GM12878 (cell line): ENCODE data around the gene BICC1. TPM values are rescaled to one million over a fixed set of nuclear protein-coding genes. Genes with fewer than 3 reads are reported as not detected.

Experiments
- ATAC-seq: fragments of 200-7000 bp; cut with Tn5 transposase; 3 replicates; pipeline ENCODE4 v1.9.1; 2020; ENCODE audit warnings: mild to moderate bottlenecking, moderate library complexity
- BruUV-seq: library from RNA; stranded (reverse); fragments of 400-500 nt; replicated peaks from 2 replicates; lab custom pipeline; 2021; lab: Mats Ljungman, UMichigan
- CTCF ChIA-PET: fragments of 300-600 bp; sonication (Branson Sonifier 250); formaldehyde crosslinking; extraction: SDS; loops from one replicate; lab custom pipeline; 2021; ENCODE audit warnings: inconsistent platforms; lab: Yijun Ruan, JAX
- POLR2A ChIA-PET: fragments of 350-600 bp; formaldehyde crosslinking; extraction: SDS; loops from one replicate; lab custom pipeline; 2021; ENCODE audit warnings: inconsistent platforms; lab: Charles Lee
- RAD21 ChIA-PET: fragments of 300-600 bp; sonication (Branson Sonifier 250); formaldehyde crosslinking; loops from one replicate; lab custom pipeline; 2023; ENCODE audit warnings: antibody characterized with exemption; ENCODE audit not compliant: unreplicated experiment; lab: Charles Lee
- SMC1A ChIA-PET: fragments of 300-600 bp; sonication (Branson Sonifier 250); formaldehyde crosslinking; loops from one replicate; lab custom pipeline; 2023; ENCODE audit not compliant: unreplicated experiment, uncharacterized antibody; lab: Charles Lee
- DNase-seq: peaks from one replicate; pipeline ENCODE4 v3.0.0-alpha.2; 2011; ENCODE audit warnings: low read depth, low spot score
- FAIRE-seq: peaks from 3 replicates; lab custom pipeline; 2011; peaks lifted over from hg19 to GRCh38; lab: Jason Lieb, UNC
- H2AFZ ChIP-seq: 2 replicates; pipeline ENCODE4 v1.6.0; 2011; ENCODE audit warnings: low read depth, low read length, control low read depth; ENCODE audit not compliant: control insufficient read depth
- H3K27ac ChIP-seq: 2 replicates; pipeline ENCODE4 v1.5.1; 2011; ENCODE audit warnings: control low read depth; ENCODE audit not compliant: control insufficient read depth, insufficient read depth
- H3K27me3 ChIP-seq, 2 experiments: replicated peaks in 1 of 2; 2 replicates each; pipeline versions ENCODE4 v1.6.0 to v1.6.1; 2011; ENCODE audit warnings: low read length in 1 of 2; ENCODE audit not compliant: control insufficient read depth in 2 of 2, insufficient read depth in 2 of 2
- H3K36me3 ChIP-seq, 2 experiments: 2 replicates each; pipeline ENCODE4 v1.5.1; 2011; ENCODE audit warnings: low read length in 1 of 2; ENCODE audit not compliant: control insufficient read depth in 2 of 2, insufficient read depth in 2 of 2
- H3K4me1 ChIP-seq: 2 replicates; pipeline ENCODE4 v1.6.1; 2011; ENCODE audit warnings: mild to moderate bottlenecking, low read length, moderate library complexity, mixed read lengths; ENCODE audit not compliant: control insufficient read depth, insufficient read depth
- H3K4me2 ChIP-seq: 2 replicates; pipeline ENCODE4 v1.6.0; 2011; ENCODE audit warnings: control low read depth; ENCODE audit not compliant: control insufficient read depth, insufficient read depth
- H3K4me3 ChIP-seq: fragments of 200-600 bp; sonication (generic); 2 replicates; pipeline ENCODE4 v1.5.1; 2016
- H3K79me2 ChIP-seq: 2 replicates; pipeline ENCODE4 v1.6.0; 2011; ENCODE audit warnings: low read length; ENCODE audit not compliant: control insufficient read depth, insufficient read depth
- H3K9ac ChIP-seq: 2 replicates; pipeline ENCODE4 v1.8.0; 2011; ENCODE audit warnings: low read length, control low read depth, mixed read lengths; ENCODE audit not compliant: control insufficient read depth, insufficient read depth
- H3K9me3 ChIP-seq: replicated peaks from 3 replicates; pipeline ENCODE4 v1.5.1; 2011; ENCODE audit warnings: mild to moderate bottlenecking, low read length; ENCODE audit not compliant: control insufficient read depth, insufficient read depth
- H4K20me1 ChIP-seq: 2 replicates; pipeline ENCODE4 v1.6.0; 2011; ENCODE audit not compliant: control insufficient read depth, insufficient read depth
- ASH2L ChIP-seq: fragments of 300-600, 200-600 bp; sonication (generic); IDR thresholded peaks from 2 replicates; pipeline ENCODE4 v1.6.1; 2017; ENCODE audit warnings: low read depth, mild to moderate bottlenecking, borderline replicate concordance
- BMI1 ChIP-seq: fragments of 450-650 bp; IDR thresholded peaks from 2 replicates; pipeline ENCODE4 v1.6.1; 2016; ENCODE audit warnings: mild to moderate bottlenecking, moderate library complexity, borderline replicate concordance
- CHD4 ChIP-seq: fragments of 200-600 bp; sonication (generic); IDR thresholded peaks from 2 replicates; pipeline ENCODE4 v1.6.1; 2016; ENCODE audit warnings: mild to moderate bottlenecking
- EP300 ChIP-seq, 2 experiments: fragments of 150-350 bp in 1 of 2; IDR thresholded peaks; 2 replicates each; pipeline ENCODE4 v1.6.1; 2011 to 2012; ENCODE audit warnings: low read depth in 2 of 2, low read length in 2 of 2, borderline replicate concordance in 1 of 2, improper control_type of control experiment in 1 of 2, inconsistent platforms in 1 of 2; ENCODE audit not compliant: control insufficient read depth in 1 of 2
- GATAD2B ChIP-seq: fragments of 450-650 bp; conservative IDR thresholded peaks from 2 replicates; pipeline ENCODE4 v1.6.1; 2017; ENCODE audit warnings: low read depth, mild to moderate bottlenecking, moderate library complexity
- KLF5 ChIP-seq: fragments of 450-650 bp; IDR thresholded peaks from 2 replicates; pipeline ENCODE4 v1.6.1; 2014; ENCODE audit warnings: mild to moderate bottlenecking; ENCODE audit not compliant: partially characterized antibody
- MXI1 ChIP-seq: fragments of 150-350 bp; IDR thresholded peaks from 2 replicates; pipeline ENCODE4 v1.6.1; 2011; ENCODE audit warnings: low read depth, mild to moderate bottlenecking, inconsistent platforms, low read length, improper control_type of control experiment
- SMARCA5 ChIP-seq: fragments of 450-650 bp; IDR thresholded peaks from 2 replicates; pipeline ENCODE4 v1.6.1; 2017; ENCODE audit warnings: mild to moderate bottlenecking
- USF2 ChIP-seq: IDR thresholded peaks from 2 replicates; pipeline ENCODE4 v1.6.1; 2011; ENCODE audit warnings: low read depth, low read length, improper control_type of control experiment, borderline replicate concordance
- ZNF217 ChIP-seq: fragments of 450-650 bp; IDR thresholded peaks from 2 replicates; pipeline ENCODE4 v1.6.1; 2017; ENCODE audit warnings: antibody characterized with exemption, mild to moderate bottlenecking
- ZZZ3 ChIP-seq: IDR thresholded peaks from 2 replicates; pipeline ENCODE4 v1.6.1; 2011; ENCODE audit warnings: low read depth; ENCODE audit not compliant: control insufficient read depth, insufficient read length
- WGBS: methylation state at CpG from one replicate; pipeline ENCODE4 v1.1.6; 2016; ENCODE audit warnings: low lambda C conversion rate; ENCODE audit not compliant: insufficient replicate concordance, insufficient coverage; ENCODE audit errors: missing lambda C conversion rate; 5-methylcytosine and 5-hydroxymethylcytosine counted together
- in situ Hi-C: fragments of 300-500 bp; cut with MboI; formaldehyde crosslinking; loops from 9 replicates; pipeline ENCODE4 v1.14.3; 2018; ENCODE audit warnings: mixed read lengths
- intact Hi-C: fragments of 100-400 bp; cut with micrococcal nuclease; formaldehyde crosslinking; loops from one replicate; pipeline ENCODE4 v1.14.2; 2022; ENCODE audit not compliant: unreplicated experiment
- polyA plus RNA-seq, 11 experiments: library from polyadenylated mRNA; depleted of rRNA in 4 of 11; unstranded in 6 of 11; stranded (reverse) in 5 of 11; fragments of >200 nt; fragmentation: Nextera tagmentation in 4 of 11; fragmentation: Illumina TruSeq in 1 of 11; extraction: Ambion mirVana in 4 of 11; extraction: Trizol in 1 of 11; gene quantifications; 1 replicate in 1 of 11; 2 replicates in 10 of 11; pipeline versions ENCODE4 v1.2.1 to v1.2.3, GENCODE V29; 2011 to 2016; ENCODE audit warnings: inconsistent platforms in 2 of 11, missing spikeins in 2 of 11, low read depth in 1 of 11
- total RNA-seq, 4 experiments: library from RNA; depleted of rRNA in 3 of 4; stranded (reverse); fragments of >200 nt in 3 of 4; fragmentation: Illumina TruSeq in 1 of 4; extraction: Trizol in 1 of 4; gene quantifications; 2 replicates each; pipeline versions ENCODE4 v1.2.1 to v1.2.3, GENCODE V29; 2013 to 2021
- TF ChIP-seq, protein P1 (sequence below): IDR thresholded peaks from 2 replicates; pipeline ENCODE4 v1.6.1; 2012; ENCODE audit warnings: low read length, inconsistent platforms
- TF ChIP-seq, protein P2 (sequence below): fragments of 150-350 bp; IDR thresholded peaks from 2 replicates; pipeline ENCODE4 v1.6.1; 2014; ENCODE audit warnings: mild to moderate bottlenecking, low read depth, low read length

BICC1 gene
- total and polyA plus RNA-seq, 10 of the 15 experiments (the other 5 are each of a cell fraction or from before 2014, with no cell fraction given) = 0.01 to 0.10 (median 0.04) TPM; not detected in 5

DNA sequence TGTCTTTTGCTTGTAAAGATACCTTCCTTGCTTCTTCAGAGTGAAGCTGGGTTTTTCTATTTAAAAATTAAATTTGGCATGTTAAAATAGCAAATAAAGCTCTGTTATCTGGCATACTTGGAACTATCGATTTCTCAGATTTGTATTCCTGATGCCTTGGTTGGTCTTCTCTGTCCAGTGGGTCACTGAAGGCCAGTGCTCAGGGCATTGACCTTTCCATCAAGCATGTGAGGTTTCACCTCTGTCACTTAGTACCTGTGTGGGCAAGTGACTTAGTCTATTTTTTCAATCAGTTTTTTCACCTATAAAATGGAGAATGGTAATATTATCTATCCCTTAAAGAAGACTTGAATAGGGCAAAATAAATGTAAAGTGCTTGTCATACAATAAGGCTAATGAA is 311.3 kb downstream of the BICC1 start:
- Histone ChIP-seq H3K36me3 (no peaks in the 10 kb centered on the region), H3K9ac (no peak overlapping the region), H3K4me3 (no peak overlapping the region), H3K4me1 (no peaks in the 10 kb centered on the region), H3K27me3 (no peaks in the 10 kb centered on the region), H3K9me3 (no peaks in the 10 kb centered on the region), H4K20me1 (no peaks in the 10 kb centered on the region), H3K79me2 (no peaks in the 10 kb centered on the region), H3K27ac (no peak overlapping the region), H3K4me2 (no peak overlapping the region), H2AFZ (no peak overlapping the region)
- BruUV-seq = no TSS peak
- 0% methylated on average over 1 of the region's 1 CpG for WGBS
- no peak for DNase-seq
- FAIRE-seq = no peak
- in situ Hi-C loops (no loop called here), intact Hi-C loops (no loop called here)
- ChIA-PET CTCF (no interaction called here), SMC1A (interaction anchor here (1.2 to 1.5 kb wide), 2 partner anchors 13 to 128 kb away, joined by 3 read pairs; no protein-coding TSS in a partner anchor), POLR2A (no interaction called here), RAD21 (no interaction called here)
- no peak for TF ChIP-seq BMI1
- no peak for TF ChIP-seq USF2
- TF ChIP-seq, protein P1, sequence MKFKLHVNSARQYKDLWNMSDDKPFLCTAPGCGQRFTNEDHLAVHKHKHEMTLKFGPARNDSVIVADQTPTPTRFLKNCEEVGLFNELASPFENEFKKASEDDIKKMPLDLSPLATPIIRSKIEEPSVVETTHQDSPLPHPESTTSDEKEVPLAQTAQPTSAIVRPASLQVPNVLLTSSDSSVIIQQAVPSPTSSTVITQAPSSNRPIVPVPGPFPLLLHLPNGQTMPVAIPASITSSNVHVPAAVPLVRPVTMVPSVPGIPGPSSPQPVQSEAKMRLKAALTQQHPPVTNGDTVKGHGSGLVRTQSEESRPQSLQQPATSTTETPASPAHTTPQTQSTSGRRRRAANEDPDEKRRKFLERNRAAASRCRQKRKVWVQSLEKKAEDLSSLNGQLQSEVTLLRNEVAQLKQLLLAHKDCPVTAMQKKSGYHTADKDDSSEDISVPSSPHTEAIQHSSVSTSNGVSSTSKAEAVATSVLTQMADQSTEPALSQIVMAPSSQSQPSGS = no peak
- TF ChIP-seq ASH2L = no peak
- no peak for TF ChIP-seq ZNF217
- TF ChIP-seq KLF5 = no peak
- TF ChIP-seq CHD4 = no peak
- TF ChIP-seq EP300 (IDR thresholded peaks at IDR 0.05; ENCODE audit: borderline replicate concordance in 1 of 2, control insufficient read depth in 1 of 2, low read depth in 2 of 2, low read length in 2 of 2) = no peak
- TF ChIP-seq MXI1 = no peak
- TF ChIP-seq GATAD2B = no peak
- no peak for TF ChIP-seq SMARCA5
- no peak for TF ChIP-seq ZZZ3
- TF ChIP-seq, protein P2, sequence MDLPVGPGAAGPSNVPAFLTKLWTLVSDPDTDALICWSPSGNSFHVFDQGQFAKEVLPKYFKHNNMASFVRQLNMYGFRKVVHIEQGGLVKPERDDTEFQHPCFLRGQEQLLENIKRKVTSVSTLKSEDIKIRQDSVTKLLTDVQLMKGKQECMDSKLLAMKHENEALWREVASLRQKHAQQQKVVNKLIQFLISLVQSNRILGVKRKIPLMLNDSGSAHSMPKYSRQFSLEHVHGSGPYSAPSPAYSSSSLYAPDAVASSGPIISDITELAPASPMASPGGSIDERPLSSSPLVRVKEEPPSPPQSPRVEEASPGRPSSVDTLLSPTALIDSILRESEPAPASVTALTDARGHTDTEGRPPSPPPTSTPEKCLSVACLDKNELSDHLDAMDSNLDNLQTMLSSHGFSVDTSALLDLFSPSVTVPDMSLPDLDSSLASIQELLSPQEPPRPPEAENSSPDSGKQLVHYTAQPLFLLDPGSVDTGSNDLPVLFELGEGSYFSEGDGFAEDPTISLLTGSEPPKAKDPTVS = no peak
- no peak for ATAC-seq
